HEK293T (cell line): ENCODE data around the gene CACNA1C.

Experiments
- BHLHE40 ChIP-seq: fragments of 450-650 bp; IDR thresholded peaks from 2 replicates; pipeline ENCODE4 v1.6.1; 2016; ENCODE audit warnings: mild to moderate bottlenecking, moderate library complexity, borderline replicate concordance
- SP1 ChIP-seq: fragments of 450-650 bp; IDR thresholded peaks from 2 replicates; pipeline ENCODE4 v1.6.1; 2017
- SUZ12 ChIP-seq: fragments of 450-650 bp; IDR thresholded peaks from 2 replicates; pipeline ENCODE4 v1.6.1; 2016; ENCODE audit warnings: mild to moderate bottlenecking
- TARDBP ChIP-seq: fragments of 450-650 bp; IDR thresholded peaks from 2 replicates; pipeline ENCODE4 v1.6.1; 2016
- ZNF384 ChIP-seq: fragments of 450-650 bp; IDR thresholded peaks from 2 replicates; pipeline ENCODE4 v1.6.1; 2016
- TF ChIP-seq, protein P1 (sequence below): fragments of 450-650 bp; IDR thresholded peaks from 2 replicates; pipeline ENCODE4 v1.6.1; 2016

DNA sequence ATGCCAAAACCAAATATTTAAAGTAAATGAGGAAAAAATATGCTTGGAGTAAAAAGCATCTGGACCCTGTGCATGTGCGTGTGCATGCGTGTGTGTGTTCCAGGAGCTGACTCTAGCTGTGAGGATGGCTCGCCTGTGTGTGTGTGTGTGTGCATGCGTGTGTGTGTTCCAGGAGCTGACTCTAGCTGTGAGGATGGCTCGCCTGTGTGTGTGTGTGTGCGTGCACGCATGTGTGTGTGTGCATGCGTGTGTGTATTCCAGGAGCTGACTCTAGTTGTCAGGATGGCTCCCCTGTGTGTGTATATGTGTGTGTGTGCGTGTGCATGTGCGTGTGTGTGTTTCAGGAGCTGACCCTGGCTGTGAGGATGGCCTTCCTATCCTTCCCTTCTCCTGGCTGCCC is 357.7 kb downstream of the CACNA1C start:
- TF ChIP-seq SP1: no peak
- no peak for TF ChIP-seq ZNF384
- TF ChIP-seq BHLHE40: no peak
- TF ChIP-seq, protein P1, sequence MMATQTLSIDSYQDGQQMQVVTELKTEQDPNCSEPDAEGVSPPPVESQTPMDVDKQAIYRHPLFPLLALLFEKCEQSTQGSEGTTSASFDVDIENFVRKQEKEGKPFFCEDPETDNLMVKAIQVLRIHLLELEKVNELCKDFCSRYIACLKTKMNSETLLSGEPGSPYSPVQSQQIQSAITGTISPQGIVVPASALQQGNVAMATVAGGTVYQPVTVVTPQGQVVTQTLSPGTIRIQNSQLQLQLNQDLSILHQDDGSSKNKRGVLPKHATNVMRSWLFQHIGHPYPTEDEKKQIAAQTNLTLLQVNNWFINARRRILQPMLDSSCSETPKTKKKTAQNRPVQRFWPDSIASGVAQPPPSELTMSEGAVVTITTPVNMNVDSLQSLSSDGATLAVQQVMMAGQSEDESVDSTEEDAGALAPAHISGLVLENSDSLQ: no peak
- no peak for TF ChIP-seq SUZ12
- no peak for TF ChIP-seq TARDBP
